Mucosa of stomach (tissue), 1 donor: ENCODE measurements around the gene ESRRB.
"Not testable (repeated sequence)": the region's sequence is repeated elsewhere in the genome, so short reads cannot be mapped to it uniquely, and the experiment has no call there.

Experiments
- H3K27me3 ChIP-seq: one replicate; pipeline ENCODE4 v1.7.0; 2013; ENCODE audit warnings: mild to moderate bottlenecking, low read length; ENCODE audit not compliant: control insufficient read depth, insufficient read depth
- H3K36me3 ChIP-seq: one replicate; pipeline ENCODE4 v1.7.0; 2013; ENCODE audit warnings: low read length; ENCODE audit not compliant: control insufficient read depth, insufficient read depth
- H3K4me1 ChIP-seq: one replicate; pipeline ENCODE4 v1.7.0; 2013; ENCODE audit warnings: mild to moderate bottlenecking, low read length; ENCODE audit not compliant: control insufficient read depth, insufficient read depth
- H3K4me3 ChIP-seq: one replicate; pipeline ENCODE4 v1.7.0; 2013; ENCODE audit warnings: low read length
- H3K9ac ChIP-seq: one replicate; pipeline ENCODE4 v1.7.0; 2013; ENCODE audit warnings: mild to moderate bottlenecking, low read length, moderate library complexity
- H3K9me3 ChIP-seq: one replicate; pipeline ENCODE4 v1.7.0; 2013; ENCODE audit warnings: mild to moderate bottlenecking, low read length, moderate library complexity; ENCODE audit not compliant: control insufficient read depth
- donor health status: Pancreatic carcinoma.

The ESRRB gene

DNA sequence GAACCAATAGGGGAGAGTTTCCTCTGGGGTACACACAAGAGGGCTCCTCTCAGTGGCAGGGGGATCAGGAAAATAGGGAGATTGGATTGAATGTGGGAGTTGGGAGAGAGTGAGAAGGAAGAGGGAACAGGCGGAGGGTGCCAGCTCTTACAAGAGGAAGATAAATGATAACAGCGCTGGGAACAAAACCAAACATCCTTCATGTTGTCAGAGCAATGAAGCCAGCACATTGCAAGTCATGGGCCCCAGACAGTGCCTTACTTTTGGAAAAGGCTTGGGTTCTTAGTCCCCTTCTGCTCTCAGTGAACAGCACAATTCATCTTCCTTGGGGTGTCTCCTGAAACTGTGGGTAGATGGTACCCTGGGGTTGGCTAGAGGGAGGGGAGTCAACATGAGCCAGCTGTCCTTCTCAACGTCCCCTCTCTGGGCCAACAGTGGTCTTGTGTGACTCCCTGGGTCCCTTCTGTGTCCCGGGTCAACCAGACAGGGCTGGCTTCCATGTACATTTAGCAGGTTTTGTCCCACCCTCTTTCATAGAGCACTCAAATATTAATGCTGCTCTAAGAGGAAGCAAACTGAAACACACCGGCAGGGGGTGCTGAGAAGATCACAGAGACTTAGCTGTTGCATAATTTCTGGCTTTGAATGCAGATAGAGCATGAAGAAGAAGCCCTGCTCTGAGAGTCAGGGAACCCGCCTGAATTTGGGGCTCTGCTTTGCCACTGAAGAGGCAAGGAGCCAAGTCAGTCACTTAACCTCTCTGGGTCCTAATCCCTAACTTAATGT lies 138.5 kb downstream of the ESRRB start:
- Histone ChIP-seq H3K4me3 (no peak overlapping the region), H3K36me3 (no peaks in the 10 kb centered on the region), H3K9ac (no peak overlapping the region), H3K4me1 (no peaks in the 10 kb centered on the region), H3K9me3 (no peaks in the 10 kb centered on the region), H3K27me3 (no peaks in the 10 kb centered on the region)

DNA sequence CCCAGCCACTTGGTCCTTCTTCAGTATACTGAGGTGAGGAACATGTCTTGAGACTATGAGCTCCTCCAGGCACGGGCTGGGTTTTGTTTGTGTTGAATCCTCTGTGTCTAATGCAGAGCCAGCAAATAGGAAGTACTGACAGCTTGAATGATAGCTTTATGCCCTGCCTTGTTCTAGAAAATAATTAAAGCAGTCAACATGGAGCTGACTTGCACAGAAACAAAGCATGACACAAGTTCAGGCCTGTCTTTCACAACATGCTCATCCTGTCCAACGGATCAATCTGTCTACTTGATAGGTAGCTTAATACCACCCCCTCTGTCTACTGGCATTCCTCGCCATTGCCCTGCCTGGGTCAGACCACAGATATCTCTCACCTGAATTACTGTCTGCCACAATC lies 140.9 kb downstream of the ESRRB start:
- Histone ChIP-seq H3K27me3 (no peaks in the 10 kb centered on the region), H3K36me3 (no peaks in the 10 kb centered on the region), H3K4me1 (no peaks in the 10 kb centered on the region), H3K9ac (no peak overlapping the region), H3K9me3 (no peaks in the 10 kb centered on the region), H3K4me3 (no peak overlapping the region)

DNA sequence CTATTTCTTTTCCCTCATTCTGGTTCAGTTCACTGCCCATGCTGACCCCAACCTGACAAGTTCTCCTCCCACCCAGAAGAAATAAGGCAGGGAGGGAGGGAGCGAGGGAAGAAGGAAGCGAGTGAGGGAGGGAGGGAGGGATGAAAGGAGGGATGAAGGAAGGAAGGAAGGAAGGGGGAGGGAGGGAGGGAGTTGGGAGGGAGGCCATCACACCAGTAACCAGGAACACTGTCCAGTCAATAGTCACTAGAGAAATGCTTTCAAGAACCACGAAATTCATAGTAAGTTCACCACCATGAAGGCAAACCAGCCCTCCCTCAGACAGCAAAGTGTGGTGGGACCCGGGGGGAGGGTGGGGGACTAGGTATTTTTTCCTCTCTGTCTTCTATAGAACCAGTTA lies 142.4 kb downstream of the ESRRB start:
- H3K27me3 ChIP-seq: no peaks in the 10 kb centered on the region
- H3K9ac ChIP-seq: no peak overlapping the region
- H3K4me3 ChIP-seq: no peak overlapping the region
- no peaks in the 10 kb centered on the region for H3K36me3 ChIP-seq
- no peaks in the 10 kb centered on the region for H3K9me3 ChIP-seq
- H3K4me1 ChIP-seq: no peaks in the 10 kb centered on the region

DNA sequence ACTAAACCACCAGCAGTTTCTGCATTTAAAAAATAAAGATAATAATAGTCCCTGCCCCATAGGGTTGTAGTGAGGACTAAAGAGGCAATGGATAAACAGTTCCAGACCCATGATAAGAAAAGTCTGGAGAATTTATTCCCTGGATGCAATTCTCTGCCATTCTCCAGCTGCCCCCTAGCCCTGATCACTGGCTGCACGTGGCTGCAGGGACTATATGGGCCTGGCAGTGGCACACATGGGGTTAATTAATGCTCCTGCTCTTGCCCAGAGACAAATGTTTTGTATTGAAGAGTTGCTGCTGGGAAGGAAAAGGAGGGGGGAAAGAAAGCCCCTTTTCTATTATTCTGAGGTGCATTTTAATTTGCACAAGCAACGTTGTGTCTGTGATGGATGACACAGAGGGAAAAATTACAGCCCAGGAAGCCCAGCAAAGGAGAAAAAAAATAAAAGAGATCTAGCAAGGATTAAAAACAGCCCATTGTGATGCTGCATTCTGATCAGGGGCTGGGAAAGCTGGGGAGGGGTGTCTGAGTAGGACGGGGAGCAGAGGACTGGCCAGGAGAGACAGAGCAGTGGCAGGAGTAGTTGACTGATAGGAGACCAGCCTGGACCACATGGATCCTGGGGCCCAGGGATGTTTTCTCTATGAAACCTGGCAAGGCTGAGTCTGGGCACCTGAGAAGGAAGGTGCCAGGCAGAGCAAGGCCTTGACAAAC lies 149.3 kb downstream of the ESRRB start:
- Histone ChIP-seq H3K27me3 (no peaks in the 10 kb centered on the region), H3K36me3 (no peaks in the 10 kb centered on the region), H3K4me1 (no peaks in the 10 kb centered on the region), H3K9ac (no peak overlapping the region), H3K4me3 (no peak overlapping the region), H3K9me3 (no peaks in the 10 kb centered on the region)

DNA sequence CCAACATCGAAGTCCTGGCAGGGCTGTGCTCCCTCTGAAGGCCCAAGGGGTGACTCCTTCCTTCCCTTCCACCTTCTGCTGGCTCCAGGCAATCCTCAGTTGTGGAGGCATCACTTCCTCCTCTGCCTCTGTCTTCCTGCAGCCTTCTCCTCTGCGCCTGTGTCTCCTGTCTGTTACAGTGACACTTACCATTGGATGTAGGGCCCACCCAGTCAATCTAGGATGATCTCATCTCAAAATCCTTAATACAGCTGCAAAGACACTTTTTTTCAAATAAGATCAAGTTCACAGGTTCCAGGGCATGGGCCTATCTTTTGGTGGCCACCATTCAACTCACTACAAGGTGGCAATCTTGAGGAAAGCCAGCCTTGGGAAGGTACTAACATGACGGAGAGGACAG lies 155.1 kb downstream of the ESRRB start:
- Histone ChIP-seq H3K27me3 (peaks cover 3% of the 10 kb centered on the region), H3K9ac (no peak overlapping the region), H3K4me3 (no peak overlapping the region), H3K9me3 (no peaks in the 10 kb centered on the region), H3K36me3 (no peaks in the 10 kb centered on the region), H3K4me1 (no peaks in the 10 kb centered on the region)

DNA sequence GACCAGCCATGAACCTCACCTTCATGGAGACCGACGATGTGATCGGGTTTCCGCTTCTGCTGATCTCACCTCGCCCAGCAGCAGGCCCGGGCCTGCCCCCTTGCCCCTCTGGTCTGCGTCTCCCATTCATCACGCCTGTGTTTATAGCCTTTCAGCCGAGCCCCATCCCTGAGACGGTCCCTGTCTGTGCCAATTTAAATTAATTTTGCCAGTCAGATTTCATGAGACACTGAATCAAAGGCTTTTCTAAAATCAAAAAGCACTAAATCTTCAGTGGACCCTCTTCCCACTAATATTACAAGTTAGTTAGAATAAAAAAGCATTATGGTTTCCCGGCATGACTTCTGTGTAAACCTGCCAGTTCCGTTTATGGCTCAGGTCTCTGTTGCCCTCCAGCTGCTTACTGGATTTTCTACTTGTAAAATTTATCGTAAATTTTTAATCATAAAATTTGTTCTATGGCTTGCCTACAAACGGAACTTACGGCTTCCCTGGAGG lies 155.9 kb downstream of the ESRRB start:
- no peak overlapping the region for H3K9ac ChIP-seq
- no peaks in the 10 kb centered on the region for H3K9me3 ChIP-seq
- H3K27me3 ChIP-seq: peaks cover 3% of the 10 kb centered on the region
- H3K4me1 ChIP-seq: no peaks in the 10 kb centered on the region
- H3K4me3 ChIP-seq: no peak overlapping the region
- H3K36me3 ChIP-seq: no peaks in the 10 kb centered on the region

DNA sequence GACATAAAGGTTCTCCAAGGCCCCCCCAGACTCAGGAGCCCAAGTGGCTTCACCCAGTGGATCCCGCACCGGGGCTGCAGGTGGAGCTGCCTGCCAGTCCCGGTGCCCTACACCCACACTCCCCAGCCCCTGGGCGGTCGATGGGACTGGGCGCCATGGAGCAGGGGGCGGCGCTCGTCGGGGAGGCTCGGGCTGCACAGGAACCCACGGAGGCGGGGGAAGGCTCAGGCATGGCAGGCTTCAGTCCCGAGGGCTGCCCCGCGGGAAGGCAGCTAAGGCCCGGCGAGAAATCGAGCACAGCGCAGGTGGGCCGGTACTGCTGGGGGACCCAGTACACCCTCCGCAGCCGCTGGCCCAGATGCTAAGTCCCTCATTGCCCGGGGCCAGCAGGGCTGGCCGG lies 160.7 kb downstream of the ESRRB start:
- not testable (repeated sequence) for H3K4me1 ChIP-seq, H3K36me3 ChIP-seq, H3K9me3 ChIP-seq, H3K9ac ChIP-seq, H3K27me3 ChIP-seq, H3K4me3 ChIP-seq

DNA sequence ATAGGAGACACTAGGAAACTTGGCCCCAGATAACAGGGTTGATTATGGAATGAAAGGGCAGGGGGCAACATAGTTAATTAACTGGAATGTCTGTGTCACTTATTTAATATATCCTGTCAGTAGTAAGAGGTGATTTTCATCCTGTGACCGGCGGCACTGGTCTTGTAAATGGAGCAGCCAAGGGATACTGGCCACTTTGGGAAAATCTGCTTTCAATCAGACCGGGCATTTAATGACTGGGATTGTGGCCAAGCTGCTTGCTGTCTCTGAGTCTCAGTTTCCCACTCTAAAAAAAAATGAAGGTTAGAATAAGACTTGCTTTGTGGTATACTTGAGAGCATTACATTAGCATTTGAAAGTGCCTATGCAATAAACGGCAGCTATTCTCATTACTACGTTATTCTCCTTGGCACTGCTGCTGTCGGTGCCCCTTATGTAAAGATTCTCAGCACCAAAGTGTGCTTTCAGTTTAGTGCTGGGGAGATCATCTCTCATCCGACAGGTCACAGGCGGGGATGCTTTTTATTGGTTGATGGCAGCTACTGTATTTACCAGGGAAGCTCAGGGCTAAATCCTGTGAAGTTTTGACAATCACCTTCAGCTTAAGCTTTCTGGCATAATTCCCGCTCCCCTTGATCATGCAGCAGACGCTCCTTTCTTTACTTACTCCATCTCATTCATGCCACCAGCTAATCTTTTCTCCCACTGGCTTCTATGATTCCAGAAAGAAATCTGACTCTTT lies 162.1 kb downstream of the ESRRB start:
- peaks cover 2% of the 10 kb centered on the region for H3K27me3 ChIP-seq
- no peaks in the 10 kb centered on the region for H3K9me3 ChIP-seq
- no peaks in the 10 kb centered on the region for H3K4me1 ChIP-seq
- no peak overlapping the region for H3K9ac ChIP-seq
- no peak overlapping the region for H3K4me3 ChIP-seq
- H3K36me3 ChIP-seq: no peaks in the 10 kb centered on the region

DNA sequence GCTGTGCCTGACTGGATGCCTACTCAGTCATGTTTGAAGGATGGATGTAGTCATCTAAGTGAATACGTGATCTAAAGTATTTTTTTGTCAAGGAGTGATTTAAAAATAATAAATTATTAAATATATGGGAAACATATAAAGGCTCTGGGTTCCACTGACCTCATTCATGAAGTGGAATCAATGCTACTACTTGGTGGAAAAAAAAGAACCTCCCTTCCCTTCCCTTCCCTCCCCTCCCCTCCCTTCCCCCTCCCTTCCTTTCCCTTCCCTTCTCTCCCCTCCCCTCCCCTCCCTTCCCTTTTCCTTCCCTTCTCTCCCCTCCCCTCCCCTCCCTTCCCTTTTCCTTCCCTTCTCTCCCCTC lies 162.7 kb downstream of the ESRRB start:
- H3K36me3 ChIP-seq: no peaks in the 10 kb centered on the region
- no peaks in the 10 kb centered on the region for H3K9me3 ChIP-seq
- H3K4me3 ChIP-seq: no peak overlapping the region
- H3K4me1 ChIP-seq: no peaks in the 10 kb centered on the region
- no peaks in the 10 kb centered on the region for H3K27me3 ChIP-seq
- no peak overlapping the region for H3K9ac ChIP-seq

DNA sequence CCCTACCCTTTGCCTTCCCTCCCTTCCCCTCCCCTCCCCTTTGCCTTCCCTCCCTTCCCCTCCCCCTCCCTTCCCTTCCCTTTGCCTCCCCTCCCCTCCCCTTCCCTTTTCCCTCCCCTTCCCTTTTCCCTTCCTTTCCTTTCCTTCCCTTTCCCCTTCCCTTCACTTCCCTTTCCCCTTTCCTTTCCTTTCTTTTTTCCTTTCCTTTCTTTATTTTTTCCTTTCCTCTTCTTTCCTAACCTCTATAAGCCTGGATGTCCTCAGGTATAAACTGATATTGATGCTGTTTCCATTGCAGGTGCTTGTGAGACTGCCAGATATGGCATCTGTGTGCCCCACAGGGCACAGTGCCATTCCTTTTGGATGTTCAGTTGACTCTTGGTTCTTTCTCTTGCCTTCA lies 163.2 kb downstream of the ESRRB start:
- Histone ChIP-seq H3K4me3 (no peak overlapping the region), H3K36me3 (no peaks in the 10 kb centered on the region), H3K9me3 (no peaks in the 10 kb centered on the region), H3K9ac (no peak overlapping the region), H3K4me1 (no peaks in the 10 kb centered on the region), H3K27me3 (no peaks in the 10 kb centered on the region)

DNA sequence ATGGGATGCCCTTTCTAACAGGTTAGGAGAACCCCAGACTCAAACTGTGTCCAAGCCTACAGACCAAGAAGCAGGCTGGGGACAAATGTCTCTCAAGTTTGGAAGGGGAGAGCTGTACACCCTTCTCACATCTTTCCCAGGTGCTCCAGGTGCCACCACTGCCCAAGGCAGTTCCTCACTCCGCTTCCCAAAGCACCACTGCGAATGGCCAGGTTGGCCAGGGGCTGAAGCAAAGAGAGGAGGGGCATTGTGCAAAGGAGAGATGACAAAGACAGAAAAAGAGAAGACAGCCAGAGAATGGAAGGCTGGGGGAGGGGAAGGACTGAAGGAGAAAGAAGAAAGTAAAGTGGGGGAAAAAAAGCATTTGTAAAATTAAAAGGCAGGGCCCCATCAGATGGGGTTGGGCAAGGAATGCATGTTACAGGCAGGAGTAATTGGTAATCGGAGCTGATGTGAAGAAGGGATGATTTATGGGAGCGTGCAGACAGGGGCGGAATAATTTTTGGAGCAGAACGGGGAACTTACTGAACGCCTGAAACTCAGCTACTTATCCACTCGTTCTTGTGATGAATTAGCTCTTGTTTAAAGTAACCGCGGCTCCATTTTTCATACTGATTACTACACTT lies 165.8 kb downstream of the ESRRB start:
- Histone ChIP-seq H3K36me3 (no peaks in the 10 kb centered on the region), H3K4me1 (no peaks in the 10 kb centered on the region), H3K9ac (no peak overlapping the region), H3K27me3 (no peaks in the 10 kb centered on the region), H3K4me3 (no peak overlapping the region), H3K9me3 (no peaks in the 10 kb centered on the region)
